Trophoblast cell (in vitro differentiated cells and primary cell): ENCODE results near the gene NF2.

Experiments used
- DNase-seq, 2 donors: peaks; one replicate each; pipeline ENCODE4 v3.0.0-alpha.2; 2016
- H2AFZ ChIP-seq: 2 replicates; pipeline ENCODE4 v1.6.1; 2013; ENCODE audit warnings: low read length, moderate library complexity, mild to moderate bottlenecking; ENCODE audit not compliant: insufficient read depth, poor library complexity
- H2AK5ac ChIP-seq: 2 replicates; pipeline ENCODE4 v1.6.1; 2013; ENCODE audit warnings: mild to moderate bottlenecking, low read length
- H2BK120ac ChIP-seq: 2 replicates; pipeline ENCODE4 v1.6.1; 2013; ENCODE audit warnings: low read length, mild to moderate bottlenecking, moderate library complexity; ENCODE audit not compliant: insufficient read depth, poor library complexity
- H2BK12ac ChIP-seq: 2 replicates; pipeline ENCODE4 v1.6.1; 2013; ENCODE audit warnings: mild to moderate bottlenecking, low read length, moderate library complexity
- H2BK5ac ChIP-seq: 2 replicates; pipeline ENCODE4 v1.6.1; 2013; ENCODE audit warnings: low read length, low read depth, moderate library complexity, mild to moderate bottlenecking; ENCODE audit not compliant: poor library complexity
- H3K14ac ChIP-seq: 2 replicates; pipeline ENCODE4 v1.6.1; 2013; ENCODE audit warnings: mild to moderate bottlenecking, low read length
- H3K18ac ChIP-seq: 2 replicates; pipeline ENCODE4 v1.6.1; 2013; ENCODE audit warnings: mild to moderate bottlenecking, low read length
- H3K23ac ChIP-seq: 2 replicates; pipeline ENCODE4 v1.6.1; 2013; ENCODE audit warnings: low read length
- H3K27ac ChIP-seq: 2 replicates; pipeline ENCODE4 v1.5.1; 2013; ENCODE audit warnings: low read depth, mild to moderate bottlenecking, inconsistent platforms, low read length, moderate library complexity
- H3K27me3 ChIP-seq: 2 replicates; pipeline ENCODE4 v1.6.1; 2013; ENCODE audit warnings: inconsistent platforms, mild to moderate bottlenecking, low read length, moderate library complexity; ENCODE audit not compliant: insufficient read depth
- H3K36me3 ChIP-seq, 2 experiments: 1 replicate in 1 of 2; 2 replicates in 1 of 2; pipeline ENCODE4 v1.6.1; 2013; ENCODE audit warnings: low read length in 2 of 2, mild to moderate bottlenecking in 2 of 2, moderate library complexity in 1 of 2; ENCODE audit not compliant: insufficient read depth in 2 of 2, control insufficient read depth in 1 of 2
- H3K4ac ChIP-seq: 2 replicates; pipeline ENCODE4 v1.6.1; 2013; ENCODE audit warnings: low read depth, mild to moderate bottlenecking, low read length, moderate library complexity
- H3K4me1 ChIP-seq, 2 experiments: 1 replicate in 1 of 2; 2 replicates in 1 of 2; pipeline ENCODE4 v1.6.1; 2013; ENCODE audit warnings: low read length in 2 of 2, mild to moderate bottlenecking in 2 of 2, moderate library complexity in 1 of 2; ENCODE audit not compliant: insufficient read depth in 2 of 2, control insufficient read depth in 1 of 2
- H3K4me2 ChIP-seq: 2 replicates; pipeline ENCODE4 v1.6.1; 2013; ENCODE audit warnings: inconsistent platforms, mild to moderate bottlenecking, low read length, moderate library complexity
- H3K4me3 ChIP-seq: 2 replicates; pipeline ENCODE4 v1.5.1; 2013; ENCODE audit warnings: mild to moderate bottlenecking, low read depth, low read length, inconsistent platforms
- H3K79me1 ChIP-seq: one replicate; pipeline ENCODE4 v1.6.1; 2013; ENCODE audit warnings: low read length
- H3K79me2 ChIP-seq: 2 replicates; pipeline ENCODE4 v1.6.1; 2013; ENCODE audit warnings: low read length, mild to moderate bottlenecking; ENCODE audit not compliant: control insufficient read depth, insufficient read depth, poor library complexity
- H3K9ac ChIP-seq: 2 replicates; pipeline ENCODE4 v1.6.1; 2013; ENCODE audit warnings: mild to moderate bottlenecking, low read length
- H3K9me3 ChIP-seq: 2 replicates; pipeline ENCODE4 v1.6.1; 2013; ENCODE audit warnings: low read depth, mild to moderate bottlenecking, control low read depth, inconsistent platforms, low read length; ENCODE audit not compliant: insufficient read depth
- H4K12ac ChIP-seq: 2 replicates; pipeline ENCODE4 v1.6.1; 2013; ENCODE audit warnings: low read depth, mild to moderate bottlenecking, low read length, moderate library complexity
- H4K8ac ChIP-seq: 2 replicates; pipeline ENCODE4 v1.6.1; 2013; ENCODE audit warnings: low read depth, mild to moderate bottlenecking, low read length, moderate library complexity
- H4K91ac ChIP-seq: one replicate; pipeline ENCODE4 v1.6.1; 2013; ENCODE audit warnings: low read depth, mild to moderate bottlenecking, low read length, moderate library complexity
- WGBS: extraction: QIAGEN DNeasy Blood & Tissue Kit; methylation state at CpG from one replicate; pipeline ENCODE4 v1.1.7; 2013; ENCODE audit warnings: missing lambda C conversion rate; ENCODE audit not compliant: insufficient read length, insufficient coverage; ENCODE audit errors: extremely low coverage; 5-methylcytosine and 5-hydroxymethylcytosine counted together

The NF2 gene

GRCh38 chr22:29628996-29629902, 25.8 kb downstream of the NF2 start:
- Histone ChIP-seq H2BK120ac (no peak overlapping the region), H3K18ac (no peak overlapping the region), H4K91ac (no peak overlapping the region), H3K4me1 (peaks cover 0 to 3% of the 10 kb centered on the region in 2 experiments), H3K23ac (no peak overlapping the region), H4K8ac (no peak overlapping the region), H3K79me1 (no peaks in the 10 kb centered on the region), H3K4me3 (no peak overlapping the region), H3K27me3 (no peaks in the 10 kb centered on the region), H2AK5ac (no peak overlapping the region), H2AFZ (no peak overlapping the region), H3K14ac (no peak overlapping the region), H4K12ac (no peak overlapping the region), H3K79me2 (no peaks in the 10 kb centered on the region), H2BK12ac (no peak overlapping the region), H3K9ac (no peak overlapping the region), H2BK5ac (no peak overlapping the region), H3K36me3 (no peaks in the 10 kb centered on the region), H3K9me3 (no peaks in the 10 kb centered on the region), H3K4me2 (no peak overlapping the region), H3K4ac (no peak overlapping the region), H3K27ac (no peak overlapping the region)
- no peak for DNase-seq
- WGBS, result no CpG with 5 or more reads among the region's 10 CpGs

GRCh38 chr22:29629903-29630516, 26.6 kb downstream of the NF2 start:
- Histone ChIP-seq H2BK5ac (no peak overlapping the region), H3K4ac (no peak overlapping the region), H4K12ac (no peak overlapping the region), H3K27ac (no peak overlapping the region), H4K91ac (no peak overlapping the region), H2AFZ (no peak overlapping the region), H3K4me1 (peaks cover 0 to 3% of the 10 kb centered on the region in 2 experiments), H2BK120ac (no peak overlapping the region), H3K36me3 (no peaks in the 10 kb centered on the region), H3K79me2 (no peaks in the 10 kb centered on the region), H3K14ac (no peak overlapping the region), H3K4me3 (no peak overlapping the region), H2BK12ac (no peak overlapping the region), H3K23ac (no peak overlapping the region), H3K4me2 (no peak overlapping the region), H3K79me1 (no peaks in the 10 kb centered on the region), H2AK5ac (no peak overlapping the region), H3K9me3 (no peaks in the 10 kb centered on the region), H3K9ac (no peak overlapping the region), H3K18ac (no peak overlapping the region), H3K27me3 (no peaks in the 10 kb centered on the region), H4K8ac (no peak overlapping the region)
- WGBS, result no CpG with 5 or more reads among the region's 2 CpGs
- no peak for DNase-seq

GRCh38 chr22:29630987-29631386, 27.6 kb downstream of the NF2 start:
- no peak overlapping the region for H3K4me2 ChIP-seq
- no peaks in the 10 kb centered on the region for H3K9me3 ChIP-seq
- no peak overlapping the region for H2BK5ac ChIP-seq
- peaks cover 0 to 3% of the 10 kb centered on the region in 2 experiments for H3K4me1 ChIP-seq
- H3K23ac ChIP-seq, result no peak overlapping the region
- no peaks in the 10 kb centered on the region for H3K79me1 ChIP-seq
- no peak overlapping the region for H2AK5ac ChIP-seq
- H4K12ac ChIP-seq, result no peak overlapping the region
- H3K4me3 ChIP-seq, result no peak overlapping the region
- no peak overlapping the region for H3K4ac ChIP-seq
- H3K79me2 ChIP-seq, result no peaks in the 10 kb centered on the region
- no peak overlapping the region for H2BK12ac ChIP-seq
- H2BK120ac ChIP-seq, result no peak overlapping the region
- no peak overlapping the region for H3K27ac ChIP-seq
- no peak overlapping the region for H4K91ac ChIP-seq
- no peak for DNase-seq
- no peak overlapping the region for H4K8ac ChIP-seq
- no peak overlapping the region for H3K18ac ChIP-seq
- H3K14ac ChIP-seq, result no peak overlapping the region
- no peaks in the 10 kb centered on the region for H3K27me3 ChIP-seq
- WGBS, result no CpG with 5 or more reads among the region's 6 CpGs
- no peaks in the 10 kb centered on the region for H3K36me3 ChIP-seq
- no peak overlapping the region for H3K9ac ChIP-seq
- H2AFZ ChIP-seq, result no peak overlapping the region

DNA sequence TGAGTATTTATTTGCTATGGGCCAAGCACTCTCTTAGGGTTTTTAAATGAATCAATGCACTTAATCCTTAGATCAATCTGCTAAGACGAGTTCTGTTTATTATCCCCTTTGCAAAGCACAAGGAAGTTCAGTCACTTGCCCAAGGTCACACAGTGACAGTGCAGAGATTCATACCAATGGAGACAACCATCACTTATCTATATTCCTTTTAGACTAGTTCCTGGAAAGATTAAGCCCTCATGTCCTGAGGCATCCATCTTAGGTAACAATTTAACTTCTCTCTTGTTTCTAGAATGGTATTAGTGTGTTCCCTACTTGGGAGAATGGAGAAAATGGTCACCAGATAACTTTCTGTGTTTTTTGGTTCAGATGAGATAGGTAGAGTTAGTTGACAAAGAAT, 28.3 kb downstream of the NF2 start:
- WGBS, result no CpG with 5 or more reads among the region's 1 CpG
- no peak overlapping the region for H3K14ac ChIP-seq
- H3K4ac ChIP-seq, result no peak overlapping the region
- no peak overlapping the region for H4K8ac ChIP-seq
- no peak overlapping the region for H2AFZ ChIP-seq
- no peak overlapping the region for H3K18ac ChIP-seq
- H3K36me3 ChIP-seq, result no peaks in the 10 kb centered on the region
- H3K79me1 ChIP-seq, result no peaks in the 10 kb centered on the region
- H3K23ac ChIP-seq, result no peak overlapping the region
- no peak overlapping the region for H4K91ac ChIP-seq
- no peaks in the 10 kb centered on the region for H3K27me3 ChIP-seq
- no peaks in the 10 kb centered on the region for H3K9me3 ChIP-seq
- H2BK5ac ChIP-seq, result no peak overlapping the region
- no peak overlapping the region for H3K27ac ChIP-seq
- H3K9ac ChIP-seq, result no peak overlapping the region
- H2BK120ac ChIP-seq, result no peak overlapping the region
- H4K12ac ChIP-seq, result no peak overlapping the region
- H2AK5ac ChIP-seq, result no peak overlapping the region
- no peaks in the 10 kb centered on the region for H3K79me2 ChIP-seq
- H3K4me1 ChIP-seq, result no peaks in the 10 kb centered on the region
- H3K4me2 ChIP-seq, result no peak overlapping the region
- no peak overlapping the region for H3K4me3 ChIP-seq
- DNase-seq, result peak in 1 of 2 donors; percentile 75
- H2BK12ac ChIP-seq, result no peak overlapping the region
